SK-N-SH treated with all-trans-retinoic acid at 6 μM for 48 hours (cell line): ENCODE results near the gene DAD1.

Experiments used
- CREB5 ChIP-seq: fragments of 250-450 bp; sonication (Bioruptor Pico); IDR thresholded peaks from 2 replicates; pipeline ENCODE4 v1.5.1; 2020; ENCODE audit warnings: low read depth, mild to moderate bottlenecking, moderate library complexity
- RARB ChIP-seq: fragments of 250-450 bp; sonication (Bioruptor Pico); IDR thresholded peaks from 2 replicates; pipeline ENCODE4 v1.8.0; 2021; ENCODE audit warnings: mild to moderate bottlenecking, moderate library complexity
- SNAI2 ChIP-seq: fragments of 250-450 bp; sonication (Bioruptor Pico); IDR thresholded peaks from 2 replicates; pipeline ENCODE4 v1.5.0; 2020; ENCODE audit warnings: mild to moderate bottlenecking, moderate library complexity
- TSHZ2 ChIP-seq: fragments of 250-450 bp; sonication (Bioruptor Pico); IDR thresholded peaks from 2 replicates; pipeline ENCODE4 v1.5.0; 2020; ENCODE audit warnings: mild to moderate bottlenecking, moderate library complexity
- ZNF8 ChIP-seq: fragments of 450-650 bp; formaldehyde crosslinking; IDR thresholded peaks from 2 replicates; pipeline ENCODE4 v1.5.0; 2020; ENCODE audit warnings: mild to moderate bottlenecking, moderate library complexity

- TF ChIP-seq TSHZ2 (CRISPR knock-in tag) (no peak), SNAI2 (CRISPR knock-in tag) (no peak), ZNF8 (CRISPR knock-in tag) (no peak), RARB (CRISPR knock-in tag) (no peak), CREB5 (CRISPR knock-in tag) (no peak)
Measured at GRCh38 chr14:22517117-22517720, 71.8 kb downstream of the DAD1 start.
